GM23248 (cell line): Measurements from ENCODE around the gene OFD1.

Source experiments
- EZH2 ChIP-seq: fragments of 200-600 bp; sonication (generic); IDR thresholded peaks from 2 replicates; pipeline ENCODE4 v1.6.1; 2018; ENCODE audit warnings: antibody characterized with exemption, mild to moderate bottlenecking; ENCODE audit not compliant: insufficient read depth, poor library complexity, severe bottlenecking
- EZH2phosphoT487 ChIP-seq: fragments of 200-600 bp; sonication (generic); IDR thresholded peaks from 2 replicates; pipeline ENCODE4 v1.6.1; 2018; ENCODE audit warnings: antibody characterized with exemption, moderate library complexity, mild to moderate bottlenecking, low read depth; ENCODE audit not compliant: insufficient read depth

DNA sequence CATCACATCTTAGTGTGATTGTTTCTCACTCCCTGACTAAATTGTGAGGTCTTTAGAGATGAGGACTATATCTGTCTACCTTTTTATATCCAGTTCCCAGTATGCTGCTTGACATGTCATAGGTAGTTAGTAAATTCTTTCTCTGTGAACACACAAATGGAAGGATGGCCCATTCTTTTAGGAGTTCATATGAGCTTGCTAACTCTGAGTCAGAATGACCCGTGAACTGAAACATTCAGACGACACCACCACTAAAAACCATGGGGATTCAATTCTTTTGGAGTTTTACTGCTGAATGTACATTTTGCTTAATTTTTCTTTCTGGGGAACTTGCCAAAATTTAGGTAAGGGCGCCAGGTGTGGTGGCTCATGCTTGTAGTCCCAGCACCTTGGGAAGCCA, 13.9 kb downstream of the OFD1 start:
- TF ChIP-seq EZH2: no peak
- no peak for TF ChIP-seq EZH2phosphoT487
